GM20000 (cell line): ENCODE data around the gene EGFL7.

Experiments used
- DNase-seq: peaks from one replicate; pipeline ENCODE4 v3.0.0; 2012; ENCODE audit warnings: low spot score
- TF ChIP-seq, protein P1 (sequence below): IDR thresholded peaks from 2 replicates; pipeline ENCODE4 v1.5.1; 2012; ENCODE audit warnings: mild to moderate bottlenecking, control low read depth; ENCODE audit errors: extremely low read depth, missing control alignments

The EGFL7 gene

GRCh38 chr9:136642439-136642921, 20.2 kb upstream of the EGFL7 start:
- DNase-seq: no peak
- TF ChIP-seq, protein P1, sequence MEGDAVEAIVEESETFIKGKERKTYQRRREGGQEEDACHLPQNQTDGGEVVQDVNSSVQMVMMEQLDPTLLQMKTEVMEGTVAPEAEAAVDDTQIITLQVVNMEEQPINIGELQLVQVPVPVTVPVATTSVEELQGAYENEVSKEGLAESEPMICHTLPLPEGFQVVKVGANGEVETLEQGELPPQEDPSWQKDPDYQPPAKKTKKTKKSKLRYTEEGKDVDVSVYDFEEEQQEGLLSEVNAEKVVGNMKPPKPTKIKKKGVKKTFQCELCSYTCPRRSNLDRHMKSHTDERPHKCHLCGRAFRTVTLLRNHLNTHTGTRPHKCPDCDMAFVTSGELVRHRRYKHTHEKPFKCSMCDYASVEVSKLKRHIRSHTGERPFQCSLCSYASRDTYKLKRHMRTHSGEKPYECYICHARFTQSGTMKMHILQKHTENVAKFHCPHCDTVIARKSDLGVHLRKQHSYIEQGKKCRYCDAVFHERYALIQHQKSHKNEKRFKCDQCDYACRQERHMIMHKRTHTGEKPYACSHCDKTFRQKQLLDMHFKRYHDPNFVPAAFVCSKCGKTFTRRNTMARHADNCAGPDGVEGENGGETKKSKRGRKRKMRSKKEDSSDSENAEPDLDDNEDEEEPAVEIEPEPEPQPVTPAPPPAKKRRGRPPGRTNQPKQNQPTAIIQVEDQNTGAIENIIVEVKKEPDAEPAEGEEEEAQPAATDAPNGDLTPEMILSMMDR: no peak

DNA sequence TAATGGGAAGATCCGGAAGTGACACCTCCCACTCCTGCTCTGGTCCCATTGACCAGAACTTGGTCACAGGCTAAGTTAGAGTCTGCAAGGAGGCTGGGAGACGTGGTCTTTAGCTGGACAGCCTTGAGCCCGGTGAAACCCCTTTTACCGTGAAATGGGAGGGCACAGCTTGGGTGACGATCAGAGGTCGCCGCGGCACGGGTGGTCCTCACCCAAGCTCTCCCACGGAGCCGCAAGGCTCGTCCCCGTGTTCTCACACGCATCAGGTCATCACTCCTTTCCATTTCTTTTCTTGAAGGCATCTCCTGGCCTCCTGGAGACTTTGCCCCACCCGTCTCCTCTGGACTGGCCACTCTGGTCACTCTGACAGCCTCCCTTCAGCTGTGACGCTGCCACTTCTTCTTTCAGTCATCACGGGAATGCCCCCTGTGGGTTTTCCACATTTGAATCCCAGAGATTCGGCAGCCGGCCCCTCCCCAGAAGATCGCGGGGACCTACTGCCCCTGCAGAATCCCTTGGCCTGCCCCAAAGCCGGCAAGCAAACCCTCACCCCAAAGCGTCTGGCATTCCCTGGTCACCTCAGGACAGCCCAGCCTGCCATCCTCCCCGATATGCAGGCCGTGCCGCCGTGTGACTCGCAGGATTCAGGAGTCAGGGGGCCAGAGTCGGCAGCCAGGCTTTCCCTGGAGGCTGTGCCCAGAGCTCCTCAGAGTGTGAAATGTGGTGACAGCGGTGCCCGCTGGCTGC, 18.9 kb upstream of the EGFL7 start:
- DNase-seq: no peak
- TF ChIP-seq, protein P1: no peak

DNA sequence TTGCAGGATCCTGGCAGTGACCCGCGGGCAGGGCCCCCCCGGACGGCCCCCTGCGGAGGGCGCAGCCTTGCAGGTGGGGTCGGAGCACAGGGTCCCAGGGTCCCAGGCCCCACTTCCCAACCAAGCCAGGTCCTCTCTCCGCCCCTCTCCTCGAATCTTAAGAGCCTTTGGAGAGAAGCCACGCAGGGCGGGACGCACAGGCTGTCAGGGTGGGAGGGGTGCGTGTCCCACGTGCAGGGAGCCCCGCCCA, 18.4 kb upstream of the EGFL7 start:
- TF ChIP-seq, protein P1: no peak
- DNase-seq: no peak

- TF ChIP-seq, protein P1: peak; percentile 94
- peak; percentile 91 for DNase-seq
Observed at GRCh38 chr9:136644593-136645351, 17.9 kb upstream of the EGFL7 start.

GRCh38 chr9:136645352-136645902, 17.3 kb upstream of the EGFL7 start:
- TF ChIP-seq, protein P1: no peak
- no peak for DNase-seq

GRCh38 chr9:136645903-136646754, 16.6 kb upstream of the EGFL7 start:
- TF ChIP-seq, protein P1: no peak
- DNase-seq: no peak
